Mucosa of rectum (tissue), 2 donors: ENCODE results near the gene SDC3.

ENCODE experiments used
- H3K27ac ChIP-seq, 2 donors: one replicate each; pipeline ENCODE4 v1.7.0; 2013; ENCODE audit warnings: inconsistent platforms in 2 of 2, low read depth in 2 of 2, low read length in 2 of 2
- H3K27me3 ChIP-seq, 2 donors: one replicate each; pipeline ENCODE4 v1.7.0; 2013; ENCODE audit warnings: low read length in 2 of 2; ENCODE audit not compliant: control insufficient read depth in 2 of 2, insufficient read depth in 2 of 2
- H3K36me3 ChIP-seq, 2 donors: one replicate each; pipeline ENCODE4 v1.7.0; 2013; ENCODE audit warnings: low read length in 2 of 2; ENCODE audit not compliant: control insufficient read depth in 2 of 2, insufficient read depth in 2 of 2
- H3K4me1 ChIP-seq, 2 donors: one replicate each; pipeline ENCODE4 v1.7.0; 2013; ENCODE audit warnings: low read length in 2 of 2, mild to moderate bottlenecking in 1 of 2; ENCODE audit not compliant: control insufficient read depth in 2 of 2, insufficient read depth in 2 of 2
- H3K4me3 ChIP-seq, 2 donors: one replicate each; pipeline ENCODE4 v1.7.0; 2013; ENCODE audit warnings: low read length in 2 of 2
- H3K9ac ChIP-seq, 2 donors: one replicate each; pipeline ENCODE4 v1.7.0; 2013; ENCODE audit warnings: low read length in 2 of 2, low read depth in 1 of 2, mild to moderate bottlenecking in 1 of 2
- H3K9me3 ChIP-seq, 2 donors: one replicate each; pipeline ENCODE4 v1.7.0; 2013; ENCODE audit warnings: low read length in 2 of 2; ENCODE audit not compliant: control insufficient read depth in 2 of 2
- donor health status: healthy.
- donor health status: Normal muscosa, but diverticular disease.

Gene SDC3

GRCh38 chr1:30899577-30900389 lies 8.8 kb downstream of the SDC3 start:
- H3K4me3 ChIP-seq: no peak overlapping the region
- H3K4me1 ChIP-seq: peaks cover 3 to 11% of the 10 kb centered on the region in 2 donors
- H3K9me3 ChIP-seq: no peaks in the 10 kb centered on the region
- no peak overlapping the region for H3K9ac ChIP-seq
- no peaks in the 10 kb centered on the region for H3K27me3 ChIP-seq
- no peak overlapping the region for H3K27ac ChIP-seq
- H3K36me3 ChIP-seq: no peaks in the 10 kb centered on the region

GRCh38 chr1:30898031-30898815 lies 10.3 kb downstream of the SDC3 start:
- H3K36me3 ChIP-seq: no peaks in the 10 kb centered on the region
- H3K27ac ChIP-seq: no peak overlapping the region
- no peak overlapping the region for H3K4me3 ChIP-seq
- peaks cover 5 to 11% of the 10 kb centered on the region in 2 donors for H3K4me1 ChIP-seq
- H3K9ac ChIP-seq: no peak overlapping the region
- H3K27me3 ChIP-seq: no peaks in the 10 kb centered on the region
- H3K9me3 ChIP-seq: no peaks in the 10 kb centered on the region

GRCh38 chr1:30896905-30897304 lies 11.7 kb downstream of the SDC3 start:
- Histone ChIP-seq H3K4me3 (no peak overlapping the region), H3K36me3 (no peaks in the 10 kb centered on the region), H3K9me3 (no peaks in the 10 kb centered on the region), H3K27ac (no peak overlapping the region), H3K27me3 (no peaks in the 10 kb centered on the region), H3K9ac (no peak overlapping the region), H3K4me1 (peaks cover 3 to 5% of the 10 kb centered on the region in 2 donors)

- Histone ChIP-seq H3K4me1 (peaks cover under 1 to 2% of the 10 kb centered on the region in 2 donors), H3K36me3 (no peaks in the 10 kb centered on the region), H3K27me3 (no peaks in the 10 kb centered on the region), H3K4me3 (no peak overlapping the region), H3K9me3 (no peaks in the 10 kb centered on the region), H3K9ac (no peak overlapping the region), H3K27ac (no peak overlapping the region)
Observed at GRCh38 chr1:30895944-30896660, 12.5 kb downstream of the SDC3 start.

GRCh38 chr1:30895382-30895943 lies 13.1 kb downstream of the SDC3 start:
- Histone ChIP-seq H3K27ac (no peak overlapping the region), H3K9ac (no peak overlapping the region), H3K27me3 (no peaks in the 10 kb centered on the region), H3K9me3 (no peaks in the 10 kb centered on the region), H3K4me1 (peaks cover 0 to 2% of the 10 kb centered on the region in 2 donors), H3K36me3 (no peaks in the 10 kb centered on the region), H3K4me3 (no peak overlapping the region)

GRCh38 chr1:30894508-30894973 lies 14.0 kb downstream of the SDC3 start:
- H3K27me3 ChIP-seq: no peaks in the 10 kb centered on the region
- no peaks in the 10 kb centered on the region for H3K36me3 ChIP-seq
- no peak overlapping the region for H3K4me3 ChIP-seq
- no peak overlapping the region for H3K9ac ChIP-seq
- no peak overlapping the region for H3K27ac ChIP-seq
- H3K9me3 ChIP-seq: no peaks in the 10 kb centered on the region
- H3K4me1 ChIP-seq: peaks cover 0 to 2% of the 10 kb centered on the region in 2 donors

GRCh38 chr1:30893776-30894507 lies 14.6 kb downstream of the SDC3 start:
- Histone ChIP-seq H3K4me1 (peaks cover 0 to 2% of the 10 kb centered on the region in 2 donors), H3K27ac (no peak overlapping the region), H3K27me3 (no peaks in the 10 kb centered on the region), H3K36me3 (no peaks in the 10 kb centered on the region), H3K9ac (no peak overlapping the region), H3K9me3 (no peaks in the 10 kb centered on the region), H3K4me3 (no peak overlapping the region)

GRCh38 chr1:30892671-30893073 lies 15.9 kb downstream of the SDC3 start:
- H3K27ac ChIP-seq: peak overlapping the region in 1 of 2 donors; percentile 9
- no peak overlapping the region for H3K4me3 ChIP-seq
- H3K27me3 ChIP-seq: no peaks in the 10 kb centered on the region
- H3K4me1 ChIP-seq: peaks cover 0 to 2% of the 10 kb centered on the region in 2 donors
- H3K36me3 ChIP-seq: no peaks in the 10 kb centered on the region
- H3K9ac ChIP-seq: no peak overlapping the region
- H3K9me3 ChIP-seq: no peaks in the 10 kb centered on the region

- Histone ChIP-seq H3K9me3 (no peaks in the 10 kb centered on the region), H3K9ac (no peak overlapping the region), H3K27me3 (no peaks in the 10 kb centered on the region), H3K27ac (no peak overlapping the region), H3K36me3 (no peaks in the 10 kb centered on the region), H3K4me1 (peaks cover 0 to 2% of the 10 kb centered on the region in 2 donors), H3K4me3 (no peak overlapping the region)
Observed at GRCh38 chr1:30891227-30891552, 17.4 kb downstream of the SDC3 start.
